GM12878 (cell line): ENCODE data around the gene KCNJ14. TPM values are rescaled to one million over a fixed set of nuclear protein-coding genes. Genes with fewer than 3 reads are reported as not detected.

Experiments used
- ATAC-seq: fragments of 200-7000 bp; cut with Tn5 transposase; 3 replicates; pipeline ENCODE4 v1.9.1; 2020; ENCODE audit warnings: mild to moderate bottlenecking, moderate library complexity
- BruUV-seq: library from RNA; stranded (reverse); fragments of 400-500 nt; replicated peaks from 2 replicates; lab custom pipeline; 2021; lab: Mats Ljungman, UMichigan
- CTCF ChIA-PET: fragments of 300-600 bp; sonication (Branson Sonifier 250); formaldehyde crosslinking; extraction: SDS; loops from one replicate; lab custom pipeline; 2021; ENCODE audit warnings: inconsistent platforms; lab: Yijun Ruan, JAX
- POLR2A ChIA-PET: fragments of 350-600 bp; formaldehyde crosslinking; extraction: SDS; loops from one replicate; lab custom pipeline; 2021; ENCODE audit warnings: inconsistent platforms; lab: Charles Lee
- RAD21 ChIA-PET: fragments of 300-600 bp; sonication (Branson Sonifier 250); formaldehyde crosslinking; loops from one replicate; lab custom pipeline; 2023; ENCODE audit warnings: antibody characterized with exemption; ENCODE audit not compliant: unreplicated experiment; lab: Charles Lee
- SMC1A ChIA-PET: fragments of 300-600 bp; sonication (Branson Sonifier 250); formaldehyde crosslinking; loops from one replicate; lab custom pipeline; 2023; ENCODE audit not compliant: unreplicated experiment, uncharacterized antibody; lab: Charles Lee
- DNase-seq: peaks from one replicate; pipeline ENCODE4 v3.0.0-alpha.2; 2011; ENCODE audit warnings: low read depth, low spot score
- FAIRE-seq: peaks from 3 replicates; lab custom pipeline; 2011; peaks lifted over from hg19 to GRCh38; lab: Jason Lieb, UNC
- H2AFZ ChIP-seq: 2 replicates; pipeline ENCODE4 v1.6.0; 2011; ENCODE audit warnings: low read depth, low read length, control low read depth; ENCODE audit not compliant: control insufficient read depth
- H3K27ac ChIP-seq: 2 replicates; pipeline ENCODE4 v1.5.1; 2011; ENCODE audit warnings: control low read depth; ENCODE audit not compliant: control insufficient read depth, insufficient read depth
- H3K27me3 ChIP-seq, 2 experiments: replicated peaks in 1 of 2; 2 replicates each; pipeline versions ENCODE4 v1.6.0 to v1.6.1; 2011; ENCODE audit warnings: low read length in 1 of 2; ENCODE audit not compliant: control insufficient read depth in 2 of 2, insufficient read depth in 2 of 2
- H3K36me3 ChIP-seq, 2 experiments: 2 replicates each; pipeline ENCODE4 v1.5.1; 2011; ENCODE audit warnings: low read length in 1 of 2; ENCODE audit not compliant: control insufficient read depth in 2 of 2, insufficient read depth in 2 of 2
- H3K4me1 ChIP-seq: 2 replicates; pipeline ENCODE4 v1.6.1; 2011; ENCODE audit warnings: mild to moderate bottlenecking, low read length, moderate library complexity, mixed read lengths; ENCODE audit not compliant: control insufficient read depth, insufficient read depth
- H3K4me2 ChIP-seq: 2 replicates; pipeline ENCODE4 v1.6.0; 2011; ENCODE audit warnings: control low read depth; ENCODE audit not compliant: control insufficient read depth, insufficient read depth
- H3K4me3 ChIP-seq: fragments of 200-600 bp; sonication (generic); 2 replicates; pipeline ENCODE4 v1.5.1; 2016
- H3K79me2 ChIP-seq: 2 replicates; pipeline ENCODE4 v1.6.0; 2011; ENCODE audit warnings: low read length; ENCODE audit not compliant: control insufficient read depth, insufficient read depth
- H3K9ac ChIP-seq: 2 replicates; pipeline ENCODE4 v1.8.0; 2011; ENCODE audit warnings: low read length, control low read depth, mixed read lengths; ENCODE audit not compliant: control insufficient read depth, insufficient read depth
- H3K9me3 ChIP-seq: replicated peaks from 3 replicates; pipeline ENCODE4 v1.5.1; 2011; ENCODE audit warnings: mild to moderate bottlenecking, low read length; ENCODE audit not compliant: control insufficient read depth, insufficient read depth
- H4K20me1 ChIP-seq: 2 replicates; pipeline ENCODE4 v1.6.0; 2011; ENCODE audit not compliant: control insufficient read depth, insufficient read depth
- IKZF1 ChIP-seq: fragments of 450-650 bp; conservative IDR thresholded peaks from 2 replicates; pipeline ENCODE4 v1.6.1; 2017; ENCODE audit warnings: antibody characterized with exemption, mild to moderate bottlenecking
- MEF2B ChIP-seq: fragments of 450-650 bp; IDR thresholded peaks from 2 replicates; pipeline ENCODE4 v1.6.1; 2018; ENCODE audit warnings: mild to moderate bottlenecking, moderate library complexity; ENCODE audit not compliant: partially characterized antibody, poor library complexity, severe bottlenecking
- SUZ12 ChIP-seq: fragments of 200-600 bp; sonication (generic); IDR thresholded peaks from one replicate; pipeline ENCODE4 v1.6.1; 2018; ENCODE audit warnings: antibody characterized with exemption, mild to moderate bottlenecking; ENCODE audit not compliant: unreplicated experiment
- ZNF24 ChIP-seq: fragments of 450-650 bp; IDR thresholded peaks from 2 replicates; pipeline ENCODE4 v1.6.1; 2017; ENCODE audit warnings: antibody characterized with exemption, mild to moderate bottlenecking
- WGBS: methylation state at CpG from one replicate; pipeline ENCODE4 v1.1.6; 2016; ENCODE audit warnings: low lambda C conversion rate; ENCODE audit not compliant: insufficient replicate concordance, insufficient coverage; ENCODE audit errors: missing lambda C conversion rate; 5-methylcytosine and 5-hydroxymethylcytosine counted together
- in situ Hi-C: fragments of 300-500 bp; cut with MboI; formaldehyde crosslinking; loops from 9 replicates; pipeline ENCODE4 v1.14.3; 2018; ENCODE audit warnings: mixed read lengths
- intact Hi-C: fragments of 100-400 bp; cut with micrococcal nuclease; formaldehyde crosslinking; loops from one replicate; pipeline ENCODE4 v1.14.2; 2022; ENCODE audit not compliant: unreplicated experiment
- polyA plus RNA-seq, 11 experiments: library from polyadenylated mRNA; depleted of rRNA in 4 of 11; unstranded in 6 of 11; stranded (reverse) in 5 of 11; fragments of >200 nt; fragmentation: Nextera tagmentation in 4 of 11; fragmentation: Illumina TruSeq in 1 of 11; extraction: Ambion mirVana in 4 of 11; extraction: Trizol in 1 of 11; gene quantifications; 1 replicate in 1 of 11; 2 replicates in 10 of 11; pipeline versions ENCODE4 v1.2.1 to v1.2.3, GENCODE V29; 2011 to 2016; ENCODE audit warnings: inconsistent platforms in 2 of 11, missing spikeins in 2 of 11, low read depth in 1 of 11
- total RNA-seq, 4 experiments: library from RNA; depleted of rRNA in 3 of 4; stranded (reverse); fragments of >200 nt in 3 of 4; fragmentation: Illumina TruSeq in 1 of 4; extraction: Trizol in 1 of 4; gene quantifications; 2 replicates each; pipeline versions ENCODE4 v1.2.1 to v1.2.3, GENCODE V29; 2013 to 2021

The KCNJ14 gene
- total and polyA plus RNA-seq, 10 of the 15 experiments (the other 5 are each of a cell fraction or from before 2014, with no cell fraction given): 0.24 to 1.4 (median 0.42) TPM

- SMC1A ChIA-PET: no interaction called here
- TF ChIP-seq IKZF1: 0 out of 2 replicates have a peak, but pooled peaks have one; percentile 11
- no peak for TF ChIP-seq MEF2B
- TF ChIP-seq, all 136 proteins: peak for 1
- Histone ChIP-seq H4K20me1 (no peaks in the 10 kb centered on the region), H3K27me3 (peaks cover 0 to 1% of the 10 kb centered on the region in 2 experiments; a peak in 1 of 4 replicates), H3K4me3 (no peak overlapping the region), H3K4me1 (peaks cover 25% of the 10 kb centered on the region), H3K36me3 (0 out of 4 replicates have a peak, but pooled peaks cover 0 to under 1% of the 10 kb centered on the region in 2 experiments), H3K9me3 (no peaks in the 10 kb centered on the region), H3K79me2 (peaks cover 15% of the 10 kb centered on the region), H2AFZ (no peak overlapping the region), H3K4me2 (no peak overlapping the region), H3K27ac (no peak overlapping the region), H3K9ac (no peak overlapping the region)
- ChIA-PET CTCF (no interaction called here), RAD21 (no interaction called here), POLR2A (interaction anchor here (1.0 kb wide), 1 partner anchor 24 kb away, joined by 3 read pairs; no protein-coding TSS in a partner anchor)
- no peak for ATAC-seq
- DNase-seq: no peak
- no TSS peak for BruUV-seq
- in situ Hi-C loops: no loop called here
- FAIRE-seq: no peak
- WGBS: 73% methylated on average over 22 of the region's 60 CpGs
- intact Hi-C loops: no loop called here
These were observed 12.1 kb upstream of the KCNJ14 start for GRCh38 chr19:48443256-48443655.

- POLR2A ChIA-PET: interaction anchor here (0.5 to 1.0 kb wide), 3 partner anchors 15 to 89 kb away, joined by 3 to 9 read pairs (median 3); no protein-coding TSS in a partner anchor
These were observed 11.6 kb upstream of the KCNJ14 start for GRCh38 chr19:48443731-48444128.

More at GRCh38 chr19:48443731-48444128, 11.6 kb upstream of the KCNJ14 start:
- DNase-seq: no peak
- Histone ChIP-seq H3K27ac (no peak overlapping the region), H3K9ac (no peak overlapping the region), H3K36me3 (peaks cover 0 to 5% of the 10 kb centered on the region in 2 experiments; a peak in 3 of 4 replicates), H3K9me3 (no peaks in the 10 kb centered on the region), H3K4me1 (peaks cover 25% of the 10 kb centered on the region), H3K4me3 (no peak overlapping the region; the same call in 1 of the 2 replicates), H3K27me3 (peaks cover 0 to 1% of the 10 kb centered on the region in 2 experiments; a peak in 1 of 4 replicates), H2AFZ (no peak overlapping the region), H4K20me1 (no peaks in the 10 kb centered on the region), H3K4me2 (peak overlapping the region; percentile 88), H3K79me2 (peaks cover 17% of the 10 kb centered on the region)
- FAIRE-seq: no peak
- ChIA-PET RAD21 (no interaction called here), SMC1A (no interaction called here), CTCF (interaction anchor here (3.3 kb wide), 1 partner anchor 53 kb away, joined by 18 read pairs; the partner anchor contains the start of gene KDELR1)
- intact Hi-C loops (no loop called here), in situ Hi-C loops (no loop called here)
- 16% methylated on average over 35 of the region's 45 CpGs for WGBS
- TF ChIP-seq ZNF24 (no peak), SUZ12 (peak; percentile 92)
- BruUV-seq: no TSS peak
- ATAC-seq: no peak
